Measurements from ENCODE around the gene GTPBP4. TPM values are rescaled to one million over a fixed set of nuclear protein-coding genes. Genes with fewer than 3 reads are reported as not detected.

Gene GTPBP4
- total RNA-seq, 1 experiment from 2014 or later, result 111 TPM

GRCh38 chr10:1033601-1034000 is 45.4 kb downstream of the GTPBP4 start:
- Histone ChIP-seq H3K4me1 (ENCODE audit: control insufficient read depth in 1 of 2, insufficient read depth in 2 of 2, low read length in 2 of 2) (0 out of 4 replicates have a peak, but pooled peaks cover 0 to 3% of the 10 kb centered on the region in 2 experiments), H3K9ac (ENCODE audit: low read length) (no peak overlapping the region), H3K4me3 (replicated peaks in 1 of 2; ENCODE audit: low read depth in 1 of 2, low read length in 2 of 2) (no peak overlapping the region), H3K27me3 (ENCODE audit: insufficient read depth, low read length) (no peaks in the 10 kb centered on the region), H3K4me2 (ENCODE audit: low read length) (no peak overlapping the region), H2AFZ (ENCODE audit: low read depth, low read length, poor library complexity, severe bottlenecking) (no peak overlapping the region), H3K79me2 (ENCODE audit: insufficient read depth, low read length) (no peaks in the 10 kb centered on the region), H4K20me1 (ENCODE audit: insufficient read depth) (no peaks in the 10 kb centered on the region), H3K27ac (ENCODE audit: low read depth, low read length) (no peak overlapping the region), H3K9me3 (ENCODE audit: control insufficient read depth in 1 of 2, insufficient read depth in 1 of 2, low read depth in 1 of 2, low read length in 2 of 2) (no peaks in the 10 kb centered on the region), H3K9me2 (ENCODE audit: insufficient read depth) (no peaks in the 10 kb centered on the region), H3K36me3 (ENCODE audit: control insufficient read depth in 1 of 2, insufficient read depth in 2 of 2, low read length in 2 of 2) (0 out of 4 replicates have a peak, but pooled peaks cover 0 to 3% of the 10 kb centered on the region in 2 experiments)
- RAD21 ChIA-PET (ENCODE audit: low non-redundant PET in 1 of 2, low total read pairs in 2 of 2, uncharacterized antibody in 2 of 2, unreplicated experiment in 2 of 2), result no interaction called here
- intact Hi-C loops (cut with micrococcal nuclease), result no loop called here
- BruUV-seq (replicated peaks), result no TSS peak
- ATAC-seq, result no peak
- CTCF ChIA-PET, result no interaction called here
- TF ChIP-seq, protein P1, sequence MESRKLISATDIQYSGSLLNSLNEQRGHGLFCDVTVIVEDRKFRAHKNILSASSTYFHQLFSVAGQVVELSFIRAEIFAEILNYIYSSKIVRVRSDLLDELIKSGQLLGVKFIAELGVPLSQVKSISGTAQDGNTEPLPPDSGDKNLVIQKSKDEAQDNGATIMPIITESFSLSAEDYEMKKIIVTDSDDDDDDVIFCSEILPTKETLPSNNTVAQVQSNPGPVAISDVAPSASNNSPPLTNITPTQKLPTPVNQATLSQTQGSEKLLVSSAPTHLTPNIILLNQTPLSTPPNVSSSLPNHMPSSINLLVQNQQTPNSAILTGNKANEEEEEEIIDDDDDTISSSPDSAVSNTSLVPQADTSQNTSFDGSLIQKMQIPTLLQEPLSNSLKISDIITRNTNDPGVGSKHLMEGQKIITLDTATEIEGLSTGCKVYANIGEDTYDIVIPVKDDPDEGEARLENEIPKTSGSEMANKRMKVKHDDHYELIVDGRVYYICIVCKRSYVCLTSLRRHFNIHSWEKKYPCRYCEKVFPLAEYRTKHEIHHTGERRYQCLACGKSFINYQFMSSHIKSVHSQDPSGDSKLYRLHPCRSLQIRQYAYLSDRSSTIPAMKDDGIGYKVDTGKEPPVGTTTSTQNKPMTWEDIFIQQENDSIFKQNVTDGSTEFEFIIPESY (IDR thresholded peaks at IDR 0.05; ENCODE audit: extremely low read depth, insufficient replicate concordance, low read length), result no peak
- no peak for TF ChIP-seq SIN3A (IDR thresholded peaks at IDR 0.05; ENCODE audit: low read depth)
- TF ChIP-seq EZH2phosphoT487 (IDR thresholded peaks at IDR 0.05; ENCODE audit: borderline replicate concordance), result no peak
- TF ChIP-seq CEBPB (IDR thresholded peaks at IDR 0.05; ENCODE audit: low read depth), result no peak
- TF ChIP-seq, protein P2, sequence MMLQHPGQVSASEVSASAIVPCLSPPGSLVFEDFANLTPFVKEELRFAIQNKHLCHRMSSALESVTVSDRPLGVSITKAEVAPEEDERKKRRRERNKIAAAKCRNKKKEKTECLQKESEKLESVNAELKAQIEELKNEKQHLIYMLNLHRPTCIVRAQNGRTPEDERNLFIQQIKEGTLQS (IDR thresholded peaks at IDR 0.05), result no peak
- TF ChIP-seq YY1 (IDR thresholded peaks at IDR 0.05; ENCODE audit: extremely low read depth, insufficient replicate concordance, low read depth, low read length), result no peak
- no peak for TF ChIP-seq CTCF (IDR thresholded peaks at IDR 0.05 in 2 of 3, conservative IDR thresholded peaks at IDR 0.05 in 1 of 3; ENCODE audit: borderline replicate concordance in 1 of 3, insufficient read depth in 1 of 3, low read depth in 2 of 3, low read length in 2 of 3)
- no peak for TF ChIP-seq ZFX (IDR thresholded peaks at IDR 0.05)
- no peak for TF ChIP-seq EGR1 (IDR thresholded peaks at IDR 0.05; ENCODE audit: low read depth)
- no peak for TF ChIP-seq RAD21 (IDR thresholded peaks at IDR 0.05; ENCODE audit: low read depth)
- TF ChIP-seq FOSL1 (IDR thresholded peaks at IDR 0.05; ENCODE audit: low read depth), result no peak
- no peak for TF ChIP-seq EZH2 (IDR thresholded peaks at IDR 0.05)
- TF ChIP-seq SP1 (IDR thresholded peaks at IDR 0.05; ENCODE audit: low read depth), result no peak
- POLR2A ChIA-PET, result interaction anchor here (2.1 kb wide), 1 partner anchor 15 kb away, joined by 6 read pairs; the partner anchor contains the start of gene IDI1
- no peak for DNase-seq (ENCODE audit: low read depth, low spot score)
